PC-9 (cell line): Measurements from ENCODE around the gene PDK2.

Source experiments
- CTCF ChIP-seq: fragments of 200-600 bp; sonication (generic); conservative IDR thresholded peaks from 2 replicates; pipeline ENCODE4 v1.6.1; 2017; ENCODE audit warnings: mixed run types, antibody characterized with exemption, mild to moderate bottlenecking, moderate library complexity
- EZH2 ChIP-seq: fragments of 200-600 bp; sonication (generic); IDR thresholded peaks from 2 replicates; pipeline ENCODE4 v1.8.0; 2017; ENCODE audit warnings: antibody characterized with exemption, low read depth

GRCh38 chr17:50129353-50129727 lies 34.2 kb downstream of the PDK2 start:
- TF ChIP-seq CTCF (no peak), EZH2 (no peak)
